ENCODE measurements around the gene PSMD8. TPM values are rescaled to one million over a fixed set of nuclear protein-coding genes. Genes with fewer than 3 reads are reported as not detected.

The PSMD8 gene
- polyA plus RNA-seq, 3 donors = 148 to 207 (median 179) TPM

DNA sequence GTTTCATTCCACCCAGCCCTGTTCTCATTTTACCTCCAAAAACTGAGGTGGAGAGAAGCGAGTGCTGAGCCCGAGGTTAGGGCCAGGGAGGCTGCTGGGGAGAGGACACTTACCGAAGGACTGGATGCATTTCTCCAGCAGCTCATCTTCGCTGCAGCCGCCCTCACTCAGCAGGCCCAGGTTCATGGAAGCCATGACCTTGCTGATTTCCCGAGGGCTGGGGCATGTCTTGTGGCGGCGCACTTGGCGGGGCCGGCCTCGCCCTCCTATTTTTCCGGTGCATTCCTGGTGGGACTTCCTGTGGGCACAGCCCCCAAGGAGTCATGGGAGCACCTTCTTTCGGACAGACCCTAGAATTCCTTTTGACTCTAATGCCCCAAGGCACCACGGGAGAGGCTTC is 47.5 kb downstream of the PSMD8 start:
- H3K4me1 Mint-ChIP-seq = peaks cover 50% of the 10 kb centered on the region
- Histone ChIP-seq H4K20me1 (ENCODE audit: insufficient read depth, low read length) (peaks cover 13% of the 10 kb centered on the region), H3K27ac (ENCODE audit: low read depth in 1 of 2, low read length in 2 of 2) (peak overlapping the region in 1 of 2 donors; percentile 24), H3K4me2 (replicated peaks; ENCODE audit: extremely low read depth, low read length, poor library complexity, severe bottlenecking) (no peak overlapping the region), H2AFZ (ENCODE audit: insufficient read depth, low read depth, low read length, poor library complexity, severe bottlenecking) (no peak overlapping the region), H3K4me1 (ENCODE audit: control insufficient read depth in 1 of 2, insufficient read depth in 2 of 2, low read length in 2 of 2) (peaks cover 48 to 58% of the 10 kb centered on the region in 2 donors), H3K9ac (ENCODE audit: insufficient read depth, low read length, poor library complexity, severe bottlenecking) (no peak overlapping the region), H3K27me3 (ENCODE audit: control insufficient read depth in 2 of 2, insufficient read depth in 2 of 2, low read length in 2 of 2) (no peaks in the 10 kb centered on the region), H3K9me3 (replicated peaks in 1 of 2; ENCODE audit: control insufficient read depth in 1 of 2, insufficient read depth in 1 of 2, low read length in 2 of 2) (no peaks in the 10 kb centered on the region), H3K4me3 (replicated peaks in 1 of 3; ENCODE audit: low read depth in 2 of 3, low read length in 3 of 3) (no peak overlapping the region), H3K79me2 (ENCODE audit: insufficient read depth, low read length) (peaks cover 47% of the 10 kb centered on the region), H3K36me3 (replicated peaks in 1 of 2; ENCODE audit: control insufficient read depth in 1 of 2, insufficient read depth in 2 of 2, low read length in 2 of 2) (peaks cover 30 to 45% of the 10 kb centered on the region in 2 donors)
- peak overlapping the region in 1 of 7 donors; percentile 11 for H3K27ac Mint-ChIP-seq
- H3K36me3 Mint-ChIP-seq = peaks cover 38 to 50% of the 10 kb centered on the region in 2 donors
- no peak overlapping the region for H3K4me3 Mint-ChIP-seq
- no peaks in the 10 kb centered on the region for H3K27me3 Mint-ChIP-seq (ENCODE audit: low read depth in 3 of 3)
- no peaks in the 10 kb centered on the region for H3K9me3 Mint-ChIP-seq
- WGBS (ENCODE audit: insufficient coverage) = 94% methylated on average over 9 of the region's 14 CpGs
- no peak for DNase-seq
- intact Hi-C loops (cut with micrococcal nuclease) = no loop called here
- TF ChIP-seq, protein P1, sequence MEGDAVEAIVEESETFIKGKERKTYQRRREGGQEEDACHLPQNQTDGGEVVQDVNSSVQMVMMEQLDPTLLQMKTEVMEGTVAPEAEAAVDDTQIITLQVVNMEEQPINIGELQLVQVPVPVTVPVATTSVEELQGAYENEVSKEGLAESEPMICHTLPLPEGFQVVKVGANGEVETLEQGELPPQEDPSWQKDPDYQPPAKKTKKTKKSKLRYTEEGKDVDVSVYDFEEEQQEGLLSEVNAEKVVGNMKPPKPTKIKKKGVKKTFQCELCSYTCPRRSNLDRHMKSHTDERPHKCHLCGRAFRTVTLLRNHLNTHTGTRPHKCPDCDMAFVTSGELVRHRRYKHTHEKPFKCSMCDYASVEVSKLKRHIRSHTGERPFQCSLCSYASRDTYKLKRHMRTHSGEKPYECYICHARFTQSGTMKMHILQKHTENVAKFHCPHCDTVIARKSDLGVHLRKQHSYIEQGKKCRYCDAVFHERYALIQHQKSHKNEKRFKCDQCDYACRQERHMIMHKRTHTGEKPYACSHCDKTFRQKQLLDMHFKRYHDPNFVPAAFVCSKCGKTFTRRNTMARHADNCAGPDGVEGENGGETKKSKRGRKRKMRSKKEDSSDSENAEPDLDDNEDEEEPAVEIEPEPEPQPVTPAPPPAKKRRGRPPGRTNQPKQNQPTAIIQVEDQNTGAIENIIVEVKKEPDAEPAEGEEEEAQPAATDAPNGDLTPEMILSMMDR (IDR thresholded peaks at IDR 0.05) = no peak

DNA sequence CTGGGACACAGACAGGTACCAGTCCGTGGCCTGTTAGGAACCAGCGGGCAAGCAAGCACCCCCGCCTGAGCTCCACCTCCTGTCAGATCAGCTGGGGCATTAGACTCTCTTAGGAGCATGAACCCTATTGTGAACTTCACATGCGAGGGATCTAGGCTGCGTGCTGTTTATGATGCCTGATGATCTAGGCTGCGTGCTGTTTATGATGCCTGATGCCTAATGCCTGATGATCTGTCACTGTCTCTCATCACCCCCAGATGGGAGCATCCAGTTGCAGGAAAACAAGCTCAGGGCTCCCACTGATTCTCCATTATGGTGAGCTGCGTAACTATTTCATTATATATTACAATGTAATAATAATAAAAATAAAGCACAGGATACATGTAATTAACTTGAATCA is 48.1 kb downstream of the PSMD8 start:
- Histone ChIP-seq H3K36me3 (replicated peaks in 1 of 2; ENCODE audit: control insufficient read depth in 1 of 2, insufficient read depth in 2 of 2, low read length in 2 of 2) (peaks cover 29 to 40% of the 10 kb centered on the region in 2 donors), H3K79me2 (ENCODE audit: insufficient read depth, low read length) (peaks cover 44% of the 10 kb centered on the region), H3K4me3 (replicated peaks in 1 of 3; ENCODE audit: low read depth in 2 of 3, low read length in 3 of 3) (no peak overlapping the region), H3K4me2 (replicated peaks; ENCODE audit: extremely low read depth, low read length, poor library complexity, severe bottlenecking) (no peak overlapping the region), H3K4me1 (ENCODE audit: control insufficient read depth in 1 of 2, insufficient read depth in 2 of 2, low read length in 2 of 2) (peaks cover 43 to 52% of the 10 kb centered on the region in 2 donors), H2AFZ (ENCODE audit: insufficient read depth, low read depth, low read length, poor library complexity, severe bottlenecking) (no peak overlapping the region), H3K9ac (ENCODE audit: insufficient read depth, low read length, poor library complexity, severe bottlenecking) (peak overlapping the region; percentile 36), H3K27me3 (ENCODE audit: control insufficient read depth in 2 of 2, insufficient read depth in 2 of 2, low read length in 2 of 2) (no peaks in the 10 kb centered on the region), H3K27ac (ENCODE audit: low read depth in 1 of 2, low read length in 2 of 2) (peak overlapping the region in 1 of 2 donors; percentile 24), H3K9me3 (replicated peaks in 1 of 2; ENCODE audit: control insufficient read depth in 1 of 2, insufficient read depth in 1 of 2, low read length in 2 of 2) (no peaks in the 10 kb centered on the region), H4K20me1 (ENCODE audit: insufficient read depth, low read length) (peaks cover 13% of the 10 kb centered on the region)
- Mint-ChIP-seq H3K27ac (peak overlapping the region in 1 of 7 donors; percentile 57), H3K9me3 (no peaks in the 10 kb centered on the region), H3K4me1 (peaks cover 47% of the 10 kb centered on the region), H3K36me3 (peaks cover 33 to 44% of the 10 kb centered on the region in 2 donors), H3K27me3 (ENCODE audit: low read depth in 3 of 3) (no peaks in the 10 kb centered on the region), H3K4me3 (no peak overlapping the region)
- no peak for DNase-seq
- 98% methylated on average over 6 of the region's 7 CpGs for WGBS (ENCODE audit: insufficient coverage)
- TF ChIP-seq, protein P1 (IDR thresholded peaks at IDR 0.05) = no peak
- intact Hi-C loops (cut with micrococcal nuclease) = no loop called here

Data from CD14-positive monocyte (primary cell).